ENCODE results near the gene SLC25A29. TPM values are rescaled to one million over a fixed set of nuclear protein-coding genes. Genes with fewer than 3 reads are reported as not detected.

SLC25A29 gene
- 10 to 100 TPM in 3 of 5 experiments, 1 to 10 TPM in 2; 5.9 to 25.6 (median 10.4) TPM for total RNA-seq
- polyA plus RNA-seq, result 1 to 10 TPM in 1 of 2 donors, under 1 TPM in 1; 0.38 to 5.3 TPM
- 11.0 reads per million, percentile 38 among the genes with 10 or more reads in this experiment for total RNA-seq

GRCh38 chr14:100306101-100306997 lies at the start of gene SLC25A29:
TSS of gene SLC25A29 (minus strand) at chr14:100306444. CDS start at chr14:100306232, 212 bp downstream.
- no peaks in the 10 kb centered on the region for H3K27me3 ChIP-seq (ENCODE audit: control insufficient read depth in 2 of 2, insufficient read depth in 2 of 2, low read length in 2 of 2)
- H3K4me3 Mint-ChIP-seq, result peak within 1 kb of the TSS; percentile 83 to 95 (median 88)
- no peaks in the 10 kb centered on the region for H3K36me3 ChIP-seq (ENCODE audit: control insufficient read depth in 2 of 3, insufficient read depth in 3 of 3, low read length in 3 of 3)
- H3K9me3 ChIP-seq (ENCODE audit: control insufficient read depth in 2 of 3, low read length in 3 of 3), result no peaks in the 10 kb centered on the region
- DNase-seq (peak; percentile 26 to 87 (median 39)), ATAC-seq (peak; percentile 93)
- peaks cover 4 to 7% of the 10 kb centered on the region in 2 donors for H3K4me1 ChIP-seq (ENCODE audit: control insufficient read depth in 2 of 2, insufficient read depth in 2 of 2, low read length in 2 of 2)
- H3K27me3 Mint-ChIP-seq, result peaks cover 0 to 37% (median 0%) of the 10 kb centered on the region in 5 donors
- intact Hi-C loops (cut with micrococcal nuclease), result loop anchor here (2.0 to 10.0 kb wide), 6 partner anchors 22 to 822 kb away; partner anchors contain the start of genes CCNK (in 1 of the 2), SETD3 (in 1 of the 2) and WDR25 (in 1 of the 2)
- ChIA-PET POLR2A (no interaction called here), CTCF (no interaction called here)
- H3K9me3 Mint-ChIP-seq, result no peaks in the 10 kb centered on the region
- peak within 1 kb of the TSS; percentile 51 for H3K27ac ChIP-seq (ENCODE audit: low read depth, low read length)
- peaks cover 0 to 24% (median 10%) of the 10 kb centered on the region in 7 donors for H3K4me1 Mint-ChIP-seq
- peak within 1 kb of the TSS; percentile 59 for H3K4me3 ChIP-seq (ENCODE audit: low read length)
- H3K27ac Mint-ChIP-seq, result peak within 1 kb of the TSS in 4 of 9 donors; percentile 49 to 81 (median 56)
- no peaks in the 10 kb centered on the region for H3K36me3 Mint-ChIP-seq

DNA sequence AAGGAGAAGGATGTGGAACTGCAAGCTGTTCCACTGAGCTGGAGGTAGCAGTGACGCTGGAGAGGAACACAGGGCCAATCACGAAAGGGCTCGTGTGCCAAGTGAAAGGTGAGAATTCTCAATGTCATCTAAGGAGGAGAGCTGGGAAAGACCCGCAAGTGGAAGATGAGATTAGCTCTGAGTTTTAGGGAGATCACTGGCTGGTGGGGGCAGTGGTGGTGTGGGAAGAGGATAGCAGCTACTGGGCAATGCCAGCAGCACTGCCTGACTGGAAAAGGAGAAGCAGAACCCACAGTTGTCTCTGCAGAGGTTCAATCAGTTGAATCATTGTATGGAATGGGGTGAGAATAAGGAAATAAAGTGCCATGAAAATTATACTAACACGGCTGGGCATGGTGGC lies 44.7 kb upstream of the SLC25A29 start:
- CTCF ChIA-PET, result no interaction called here
- H3K27me3 Mint-ChIP-seq, result no peaks in the 10 kb centered on the region
- Histone ChIP-seq H3K36me3 (ENCODE audit: control insufficient read depth in 2 of 3, insufficient read depth in 3 of 3, low read length in 3 of 3) (peaks cover 0 to 76% (median 7%) of the 10 kb centered on the region in 3 experiments), H3K4me3 (ENCODE audit: low read length) (no peak overlapping the region), H3K9me3 (ENCODE audit: control insufficient read depth in 2 of 3, low read length in 3 of 3) (no peaks in the 10 kb centered on the region), H3K4me1 (ENCODE audit: control insufficient read depth in 2 of 2, insufficient read depth in 2 of 2, low read length in 2 of 2) (no peaks in the 10 kb centered on the region), H3K27ac (ENCODE audit: low read depth, low read length) (no peak overlapping the region), H3K27me3 (ENCODE audit: control insufficient read depth in 2 of 2, insufficient read depth in 2 of 2, low read length in 2 of 2) (no peaks in the 10 kb centered on the region)
- ATAC-seq (no peak), DNase-seq (no peak)
- intact Hi-C loops (cut with micrococcal nuclease), result no loop called here
- peaks cover 0 to 13% (median 0%) of the 10 kb centered on the region in 7 donors for H3K4me1 Mint-ChIP-seq
- POLR2A ChIA-PET, result no interaction called here
- no peak overlapping the region for H3K4me3 Mint-ChIP-seq
- H3K9me3 Mint-ChIP-seq, result no peaks in the 10 kb centered on the region
- H3K36me3 Mint-ChIP-seq, result peaks cover 29 to 61% (median 34%) of the 10 kb centered on the region in 5 donors
- H3K27ac Mint-ChIP-seq, result no peak overlapping the region

GRCh38 chr14:100350276-100350926 lies 44.2 kb upstream of the SLC25A29 start:
- Mint-ChIP-seq H3K27ac (peak overlapping the region in 1 of 9 donors; percentile 38), H3K36me3 (peaks cover 24 to 59% (median 34%) of the 10 kb centered on the region in 5 donors), H3K27me3 (no peaks in the 10 kb centered on the region), H3K4me1 (peaks cover 0 to 8% (median 0%) of the 10 kb centered on the region in 7 donors), H3K9me3 (no peaks in the 10 kb centered on the region), H3K4me3 (no peak overlapping the region)
- peaks cover 0 to 77% (median 7%) of the 10 kb centered on the region in 3 experiments for H3K36me3 ChIP-seq (ENCODE audit: control insufficient read depth in 2 of 3, insufficient read depth in 3 of 3, low read length in 3 of 3)
- POLR2A ChIA-PET, result no interaction called here
- CTCF ChIA-PET, result no interaction called here
- H3K4me1 ChIP-seq (ENCODE audit: control insufficient read depth in 2 of 2, insufficient read depth in 2 of 2, low read length in 2 of 2), result no peaks in the 10 kb centered on the region
- H3K9me3 ChIP-seq (ENCODE audit: control insufficient read depth in 2 of 3, low read length in 3 of 3), result no peaks in the 10 kb centered on the region
- no peak overlapping the region for H3K4me3 ChIP-seq (ENCODE audit: low read length)
- no peaks in the 10 kb centered on the region for H3K27me3 ChIP-seq (ENCODE audit: control insufficient read depth in 2 of 2, insufficient read depth in 2 of 2, low read length in 2 of 2)
- DNase-seq (no peak), ATAC-seq (peak; percentile 41)
- no peak overlapping the region for H3K27ac ChIP-seq (ENCODE audit: low read depth, low read length)
- intact Hi-C loops (cut with micrococcal nuclease), result no loop called here

GRCh38 chr14:100348784-100349685 lies 42.8 kb upstream of the SLC25A29 start:
- POLR2A ChIA-PET, result no interaction called here
- CTCF ChIA-PET, result interaction anchor here (0.6 kb wide), 1 partner anchor 28 kb away, joined by 6 read pairs; no protein-coding TSS in a partner anchor
- no peaks in the 10 kb centered on the region for H3K27me3 ChIP-seq (ENCODE audit: control insufficient read depth in 2 of 2, insufficient read depth in 2 of 2, low read length in 2 of 2)
- DNase-seq, result no peak
- H3K4me1 ChIP-seq (ENCODE audit: control insufficient read depth in 2 of 2, insufficient read depth in 2 of 2, low read length in 2 of 2), result no peaks in the 10 kb centered on the region
- H3K36me3 ChIP-seq (ENCODE audit: control insufficient read depth in 2 of 3, insufficient read depth in 3 of 3, low read length in 3 of 3), result peaks cover 0 to 68% (median 7%) of the 10 kb centered on the region in 3 experiments
- Mint-ChIP-seq H3K4me1 (peaks cover 0 to 8% (median 0%) of the 10 kb centered on the region in 7 donors), H3K36me3 (peaks cover 24 to 50% (median 28%) of the 10 kb centered on the region in 5 donors), H3K4me3 (no peak overlapping the region), H3K27ac (no peak overlapping the region), H3K9me3 (no peaks in the 10 kb centered on the region), H3K27me3 (no peaks in the 10 kb centered on the region)
- intact Hi-C loops (cut with micrococcal nuclease), result no loop called here
- no peak for ATAC-seq
- no peak overlapping the region for H3K27ac ChIP-seq (ENCODE audit: low read depth, low read length)
- H3K9me3 ChIP-seq (ENCODE audit: control insufficient read depth in 2 of 3, low read length in 3 of 3), result no peaks in the 10 kb centered on the region
- no peak overlapping the region for H3K4me3 ChIP-seq (ENCODE audit: low read length)

- H3K27ac Mint-ChIP-seq, result no peak overlapping the region
Measured at GRCh38 chr14:100348253-100348729, 42.0 kb upstream of the SLC25A29 start.

More at GRCh38 chr14:100348253-100348729, 42.0 kb upstream of the SLC25A29 start:
- DNase-seq (no peak), ATAC-seq (no peak)
- no peak overlapping the region for H3K27ac ChIP-seq (ENCODE audit: low read depth, low read length)
- no peaks in the 10 kb centered on the region for H3K4me1 ChIP-seq (ENCODE audit: control insufficient read depth in 2 of 2, insufficient read depth in 2 of 2, low read length in 2 of 2)
- peaks cover 0 to 61% (median 7%) of the 10 kb centered on the region in 3 experiments for H3K36me3 ChIP-seq (ENCODE audit: control insufficient read depth in 2 of 3, insufficient read depth in 3 of 3, low read length in 3 of 3)
- Mint-ChIP-seq H3K27me3 (no peaks in the 10 kb centered on the region), H3K4me3 (no peak overlapping the region), H3K4me1 (peaks cover 0 to 8% (median 0%) of the 10 kb centered on the region in 7 donors), H3K36me3 (peaks cover 21 to 43% (median 28%) of the 10 kb centered on the region in 5 donors), H3K9me3 (no peaks in the 10 kb centered on the region)
- H3K27me3 ChIP-seq (ENCODE audit: control insufficient read depth in 2 of 2, insufficient read depth in 2 of 2, low read length in 2 of 2), result no peaks in the 10 kb centered on the region
- intact Hi-C loops (cut with micrococcal nuclease), result no loop called here
- H3K9me3 ChIP-seq (ENCODE audit: control insufficient read depth in 2 of 3, low read length in 3 of 3), result no peaks in the 10 kb centered on the region
- no peak overlapping the region for H3K4me3 ChIP-seq (ENCODE audit: low read length)
- POLR2A ChIA-PET, result no interaction called here
- CTCF ChIA-PET, result interaction anchor here (0.6 kb wide), 1 partner anchor 29 kb away, joined by 6 read pairs; no protein-coding TSS in a partner anchor

All from naive thymus-derived CD4-positive, alpha-beta T cell (primary cell).